NCI-H1436 treated with DMSO at 0.1 percent for 48 hours (cell line): ENCODE data around the gene VSTM2L.

Experiments used
- DNase-seq: peaks from one replicate; lab custom pipeline; 2025; lab: John Stamatoyannopoulos, UW

VSTM2L gene

DNA sequence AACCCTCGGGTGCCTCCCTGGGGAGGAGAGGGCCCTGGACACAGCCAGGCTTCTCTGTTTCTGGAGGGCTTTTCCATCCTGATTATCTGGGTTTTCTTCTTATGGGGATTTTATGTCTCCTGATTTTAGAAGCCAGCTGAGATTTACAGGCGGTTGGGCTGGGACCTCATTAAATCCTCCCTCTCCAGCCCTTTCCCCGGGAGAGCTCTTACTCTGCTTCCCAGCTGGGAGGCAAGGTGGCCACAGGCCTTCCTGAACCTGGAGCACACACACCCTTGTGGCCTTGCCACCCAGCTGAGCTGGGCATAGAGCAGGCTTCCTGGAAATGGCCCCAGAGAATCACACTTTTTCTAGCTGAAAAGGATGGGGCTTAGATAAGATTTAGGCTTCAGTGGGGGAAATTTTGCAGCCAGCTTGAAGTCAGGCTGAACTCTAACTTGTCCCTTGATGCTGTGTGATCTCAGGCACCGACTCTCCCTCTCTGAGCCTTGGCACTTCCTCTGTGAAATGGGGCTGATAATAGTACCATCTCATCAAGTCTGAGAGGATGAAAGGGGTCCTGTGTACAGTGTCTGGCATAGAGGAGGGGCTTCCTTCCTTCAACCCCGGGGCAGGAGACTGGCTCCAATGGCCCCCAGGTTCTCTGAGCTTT, 16.6 kb downstream of the VSTM2L start:
- no peak for DNase-seq

DNA sequence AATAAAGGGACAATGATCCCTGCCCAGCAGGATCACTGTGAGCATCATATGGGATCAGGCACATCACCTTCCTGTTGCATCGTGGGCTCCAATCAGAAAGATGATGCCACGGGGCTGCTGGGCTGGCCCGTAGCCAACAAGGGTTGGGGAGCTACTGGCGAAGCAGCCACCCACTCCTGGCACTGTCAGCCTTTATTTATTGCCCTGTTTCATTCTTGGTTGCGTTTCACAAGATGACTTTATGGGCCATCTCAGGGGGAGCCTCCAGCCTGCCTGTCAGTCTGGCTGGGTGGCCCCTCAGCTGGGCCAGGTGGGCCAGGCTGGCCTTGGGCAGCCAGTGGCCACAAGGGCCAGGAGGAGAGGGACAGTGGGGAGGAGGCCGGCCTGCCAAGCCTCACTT, 17.3 kb downstream of the VSTM2L start:
- DNase-seq = no peak

DNA sequence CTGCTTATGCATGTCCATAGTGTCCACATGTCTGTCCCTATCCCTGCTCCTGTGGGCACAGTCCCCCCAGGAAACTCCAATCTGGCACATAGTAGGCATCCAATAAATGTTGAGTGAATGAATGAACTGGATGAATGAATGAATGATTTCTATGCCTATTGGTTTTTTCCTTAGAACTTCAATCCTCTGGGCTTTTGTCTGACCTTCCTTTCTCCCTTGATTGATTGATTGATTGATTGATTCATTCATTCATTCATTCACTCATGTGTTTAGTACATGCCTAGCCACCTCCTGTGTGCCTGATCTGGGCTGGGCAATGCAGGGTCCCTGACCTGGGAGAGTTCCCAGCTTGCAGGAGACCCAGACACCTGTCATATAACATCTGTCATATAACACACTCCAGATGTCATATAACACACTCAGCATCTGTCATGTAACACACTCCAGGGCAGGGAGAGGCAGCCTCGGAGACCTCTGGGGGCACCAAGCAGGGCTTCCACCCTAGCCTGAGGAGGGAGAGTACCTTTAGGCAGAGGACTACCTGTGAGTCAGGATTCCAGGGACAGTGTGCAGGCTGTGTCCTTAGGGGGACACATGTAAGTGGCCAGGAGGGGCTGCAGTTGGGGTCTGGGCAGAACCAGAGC, 17.9 kb downstream of the VSTM2L start:
- DNase-seq = no peak

DNA sequence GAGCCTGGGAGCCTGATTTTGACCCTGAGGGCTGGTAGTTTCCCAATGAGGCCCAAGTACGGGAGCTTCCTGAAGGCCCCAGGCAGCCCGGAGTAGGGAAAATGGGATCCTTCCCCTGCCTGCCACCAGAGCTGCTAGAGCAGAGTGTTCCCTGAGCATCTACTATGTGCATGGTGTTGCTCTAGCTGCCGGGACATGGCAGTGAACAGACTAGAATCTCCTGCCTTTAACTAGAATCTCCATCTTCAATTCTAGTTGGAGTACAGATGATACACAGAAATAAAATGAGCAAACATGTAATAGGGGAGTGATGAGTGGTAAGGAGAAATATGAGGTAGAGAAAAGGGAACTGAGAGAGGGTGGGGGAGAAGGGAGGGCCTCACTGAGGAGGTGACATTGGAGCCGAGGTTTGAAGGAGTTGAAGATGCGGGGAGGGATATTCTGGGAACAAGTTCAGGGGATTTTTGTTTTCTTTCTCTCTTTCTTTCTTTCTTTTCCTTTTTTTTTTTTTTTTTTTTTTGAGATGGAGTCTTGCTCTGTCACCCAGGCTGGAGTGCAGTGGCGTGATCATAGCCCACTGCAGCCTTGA, 18.5 kb downstream of the VSTM2L start:
- DNase-seq = no peak

DNA sequence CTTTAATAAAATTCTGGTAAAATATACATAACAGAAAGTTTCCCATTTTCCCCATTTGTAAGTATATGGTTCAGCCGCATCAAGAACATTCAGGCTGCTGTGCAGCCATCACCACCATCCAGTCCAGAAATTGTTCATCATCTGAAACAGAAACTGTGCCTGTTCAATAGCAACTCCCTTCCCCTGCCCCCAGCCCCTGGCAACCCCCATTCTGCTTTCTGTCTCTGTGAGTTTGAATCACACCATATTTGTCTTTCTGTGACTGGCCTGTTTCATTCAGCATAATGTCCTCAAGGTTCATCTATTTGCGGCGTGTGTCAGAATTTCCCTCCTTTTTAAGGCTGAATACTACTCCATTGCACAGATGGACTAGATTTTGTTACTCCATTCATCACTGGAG, 19.1 kb downstream of the VSTM2L start:
- no peak for DNase-seq

DNA sequence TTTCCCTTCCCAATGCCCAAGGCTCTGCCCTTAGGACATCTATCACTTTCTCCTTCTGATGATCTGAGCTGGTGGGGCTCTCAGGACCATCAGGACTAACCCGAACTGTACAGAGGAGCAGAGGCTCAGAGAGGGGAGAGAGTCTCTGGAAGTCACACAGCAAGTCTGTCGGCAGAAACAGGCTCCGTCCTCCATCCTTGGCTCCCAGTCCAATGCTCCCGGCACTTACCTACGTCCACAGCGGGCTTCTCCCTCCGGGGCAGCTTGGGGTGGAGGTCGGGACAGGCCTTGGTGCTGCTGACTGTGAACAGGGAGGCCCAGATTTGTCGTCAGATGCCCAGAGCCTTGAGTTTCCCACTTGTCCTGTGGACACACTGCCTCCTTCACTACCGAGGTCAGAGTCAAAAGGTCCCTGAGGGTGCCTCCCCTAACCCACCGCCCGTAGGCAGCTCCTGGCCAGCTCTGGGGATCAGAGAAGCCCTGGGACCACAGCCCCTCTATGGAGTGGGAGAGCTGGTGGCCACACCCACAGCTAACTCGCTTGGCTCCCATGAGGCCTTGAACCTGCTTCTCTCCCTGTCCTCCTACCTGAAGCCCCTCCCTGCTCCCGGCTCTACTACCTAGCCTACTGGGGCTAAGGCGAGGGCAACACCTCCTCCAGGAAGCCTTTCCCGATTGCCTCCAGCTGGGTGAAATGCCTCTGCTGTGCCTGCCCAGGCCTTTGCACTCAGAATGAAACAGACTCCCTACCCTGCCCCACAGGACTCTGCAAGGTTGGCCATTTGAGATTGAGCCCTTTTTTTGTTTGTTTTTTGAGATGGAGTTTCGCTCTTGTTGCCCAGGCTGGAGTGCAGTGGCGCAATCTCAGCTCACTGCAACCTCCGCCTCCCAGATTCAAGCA, 22.6 kb downstream of the VSTM2L start:
- DNase-seq = no peak

DNA sequence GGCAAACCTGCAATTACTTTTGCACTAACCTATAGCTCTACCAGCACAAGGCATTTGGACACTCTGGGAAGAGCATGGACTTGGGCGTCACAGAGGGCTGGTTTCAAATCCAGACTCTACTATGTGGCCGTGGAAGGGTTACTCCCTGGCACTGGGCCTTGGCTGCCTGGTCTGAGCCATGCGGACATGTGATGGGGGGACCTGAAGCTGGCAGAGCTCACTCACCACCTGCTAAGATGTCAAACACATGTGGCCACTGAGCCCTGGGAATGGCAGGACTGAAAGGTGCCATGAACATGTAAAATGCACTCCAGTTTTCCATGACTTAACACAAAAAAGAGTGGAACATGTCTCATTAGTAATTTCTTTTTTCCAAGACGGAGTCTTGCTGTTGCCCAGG, 23.7 kb downstream of the VSTM2L start:
- no peak for DNase-seq

DNA sequence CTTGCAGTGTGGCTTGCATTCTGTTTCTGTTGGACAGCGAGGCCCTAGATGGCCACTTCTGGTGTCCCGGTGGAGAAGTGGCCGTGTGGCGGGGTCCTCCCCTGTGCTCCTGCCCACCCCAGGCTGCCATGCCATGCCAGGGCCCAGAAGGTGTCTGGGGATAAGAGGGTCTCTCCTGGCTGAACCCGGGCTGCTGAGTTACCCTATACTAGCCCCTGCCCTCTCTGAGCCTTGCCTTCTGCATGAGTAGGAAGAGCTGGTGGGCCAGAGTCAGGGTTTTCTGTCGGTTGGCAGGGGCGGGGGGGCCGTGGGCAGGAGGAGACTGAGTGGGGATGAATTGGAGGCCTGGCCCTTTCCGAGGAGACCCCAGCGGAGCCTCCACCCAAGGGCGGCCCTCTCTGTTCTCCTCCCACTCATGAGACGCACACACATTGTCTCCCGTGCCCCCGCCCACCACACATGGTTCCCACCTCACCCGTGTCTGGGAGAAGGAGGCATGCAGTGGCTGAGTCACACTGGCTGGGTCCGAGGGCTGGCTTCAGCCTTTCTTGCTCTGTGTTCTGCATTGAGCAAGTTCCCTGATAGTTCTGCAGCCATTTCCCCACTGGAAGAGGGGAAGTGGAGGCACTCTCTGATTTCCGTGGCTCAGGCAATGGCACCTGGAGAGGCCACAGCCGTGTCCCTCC, 24.6 kb downstream of the VSTM2L start:
- no peak for DNase-seq

DNA sequence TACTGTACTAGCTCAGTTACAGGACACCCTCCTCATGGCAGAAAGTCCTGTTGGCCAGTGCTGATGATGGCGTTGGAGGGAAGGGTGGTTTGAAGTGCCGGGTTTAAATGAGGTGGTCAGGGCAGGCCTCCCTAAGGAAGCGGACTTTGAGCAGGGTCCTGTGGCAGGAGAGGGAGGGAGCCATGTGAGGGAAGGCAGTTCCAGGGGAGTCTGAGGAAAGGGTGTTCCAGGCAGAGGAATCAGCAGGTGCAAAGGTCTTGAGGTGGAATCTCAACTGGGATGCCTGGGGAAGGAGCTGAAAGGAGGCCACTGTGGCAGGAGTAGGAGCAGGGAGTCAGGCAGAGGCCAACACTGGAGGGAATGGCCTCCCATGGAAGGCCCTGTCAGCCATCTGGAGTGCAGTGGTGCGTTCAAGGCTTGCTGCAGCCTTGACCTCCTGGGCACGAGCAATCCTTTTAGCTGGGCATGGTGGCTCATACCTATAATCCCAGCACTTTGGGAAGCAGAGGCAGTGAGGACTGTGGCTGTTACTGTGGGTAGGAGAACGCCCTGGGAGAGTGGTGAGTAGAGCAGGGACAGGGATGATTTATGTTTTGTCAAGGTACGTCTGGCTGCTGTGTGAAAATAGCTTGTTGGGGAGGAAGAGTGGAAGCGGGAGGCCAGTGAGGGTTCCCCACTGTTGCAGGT, 26.2 kb downstream of the VSTM2L start:
- DNase-seq = no peak

DNA sequence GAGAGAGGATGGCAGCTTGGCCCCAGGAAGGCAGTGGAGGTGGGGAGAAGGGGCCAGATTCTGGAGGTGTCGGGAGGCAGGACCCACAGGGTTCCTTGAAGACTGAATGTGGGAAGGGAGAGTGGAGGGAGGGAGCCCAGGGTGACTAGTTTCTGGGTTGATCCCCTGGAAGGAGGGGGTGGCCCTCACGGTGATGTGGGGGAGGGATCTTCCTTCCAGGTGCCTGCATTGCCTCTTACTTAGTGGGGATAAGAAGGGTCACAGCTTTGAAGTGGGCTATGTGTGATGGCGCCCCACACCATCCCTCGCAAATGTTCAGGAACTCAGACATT, 26.7 kb downstream of the VSTM2L start:
- no peak for DNase-seq

DNA sequence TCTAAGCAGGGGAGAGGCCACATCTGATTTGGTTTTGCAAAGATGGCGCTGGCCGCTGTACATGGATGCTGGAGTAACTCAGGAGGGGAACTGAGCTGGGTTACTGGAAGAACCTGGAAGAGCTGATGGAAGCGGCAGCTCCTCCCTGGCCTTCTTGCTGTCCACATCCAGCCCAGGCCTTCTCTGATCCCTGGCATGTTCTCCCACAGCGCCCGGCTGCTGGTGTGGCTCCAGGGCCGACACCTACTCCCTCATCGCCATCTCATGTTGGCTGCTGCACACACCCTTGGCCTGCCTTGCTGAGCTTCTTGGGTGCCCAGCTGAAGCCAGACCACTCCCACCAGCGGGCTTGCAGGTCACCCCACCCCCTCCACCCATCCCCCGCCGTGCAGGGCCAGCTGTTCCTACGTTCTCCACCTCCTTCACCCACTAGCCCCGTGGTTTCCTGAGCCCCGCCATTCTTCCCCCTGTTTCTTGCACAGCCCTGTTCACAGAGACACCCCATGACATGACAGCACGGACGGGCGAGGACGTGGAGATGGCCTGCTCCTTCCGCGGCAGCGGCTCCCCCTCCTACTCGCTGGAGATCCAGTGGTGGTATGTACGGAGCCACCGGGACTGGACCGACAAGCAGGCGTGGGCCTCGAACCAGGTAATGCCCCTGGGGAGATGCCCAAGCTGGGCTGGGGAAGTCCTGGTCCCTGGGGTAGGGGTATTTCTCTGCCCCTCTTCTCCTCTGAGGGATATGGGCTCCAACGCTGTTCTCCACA, 28.4 kb downstream of the VSTM2L start:
- DNase-seq = no peak

DNA sequence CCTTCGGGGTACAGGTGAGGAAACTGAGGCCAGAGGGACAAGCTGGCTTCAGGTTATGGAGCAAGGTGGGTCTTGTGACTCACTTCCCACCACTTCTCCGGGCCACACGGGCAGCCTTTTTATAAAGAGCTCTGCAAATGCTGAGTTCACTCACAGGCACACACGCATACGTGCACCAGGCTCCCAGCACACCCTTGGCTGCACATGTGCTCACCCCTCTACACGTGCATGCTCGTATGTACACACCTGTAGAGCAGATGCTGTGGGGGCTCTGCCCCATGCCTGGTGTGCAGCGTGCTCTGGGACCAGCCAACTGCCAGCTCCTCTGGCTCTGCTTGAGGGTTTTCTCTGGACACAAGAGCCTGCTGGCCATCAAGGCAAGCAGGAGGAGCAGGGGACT, 29.1 kb downstream of the VSTM2L start:
- no peak for DNase-seq

DNA sequence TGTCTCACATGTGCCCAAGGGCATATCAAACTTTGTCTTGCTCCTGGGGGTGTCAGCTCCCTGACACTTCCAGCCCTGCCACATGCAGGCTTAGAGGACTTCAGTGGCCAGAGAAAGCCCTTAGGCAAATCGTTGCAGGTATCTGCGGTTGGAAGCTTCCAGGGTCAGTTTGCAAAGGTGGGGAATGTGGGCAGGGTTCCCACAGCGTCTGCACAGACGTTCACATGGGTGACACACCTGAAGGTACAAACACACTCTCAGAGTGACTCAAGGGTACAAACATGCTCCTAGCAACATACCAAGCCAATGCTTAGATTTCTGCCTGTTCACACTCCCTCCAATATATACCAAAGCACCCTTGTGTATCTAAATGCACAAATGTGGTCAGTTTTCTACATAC, 30.0 kb downstream of the VSTM2L start:
- no peak for DNase-seq

DNA sequence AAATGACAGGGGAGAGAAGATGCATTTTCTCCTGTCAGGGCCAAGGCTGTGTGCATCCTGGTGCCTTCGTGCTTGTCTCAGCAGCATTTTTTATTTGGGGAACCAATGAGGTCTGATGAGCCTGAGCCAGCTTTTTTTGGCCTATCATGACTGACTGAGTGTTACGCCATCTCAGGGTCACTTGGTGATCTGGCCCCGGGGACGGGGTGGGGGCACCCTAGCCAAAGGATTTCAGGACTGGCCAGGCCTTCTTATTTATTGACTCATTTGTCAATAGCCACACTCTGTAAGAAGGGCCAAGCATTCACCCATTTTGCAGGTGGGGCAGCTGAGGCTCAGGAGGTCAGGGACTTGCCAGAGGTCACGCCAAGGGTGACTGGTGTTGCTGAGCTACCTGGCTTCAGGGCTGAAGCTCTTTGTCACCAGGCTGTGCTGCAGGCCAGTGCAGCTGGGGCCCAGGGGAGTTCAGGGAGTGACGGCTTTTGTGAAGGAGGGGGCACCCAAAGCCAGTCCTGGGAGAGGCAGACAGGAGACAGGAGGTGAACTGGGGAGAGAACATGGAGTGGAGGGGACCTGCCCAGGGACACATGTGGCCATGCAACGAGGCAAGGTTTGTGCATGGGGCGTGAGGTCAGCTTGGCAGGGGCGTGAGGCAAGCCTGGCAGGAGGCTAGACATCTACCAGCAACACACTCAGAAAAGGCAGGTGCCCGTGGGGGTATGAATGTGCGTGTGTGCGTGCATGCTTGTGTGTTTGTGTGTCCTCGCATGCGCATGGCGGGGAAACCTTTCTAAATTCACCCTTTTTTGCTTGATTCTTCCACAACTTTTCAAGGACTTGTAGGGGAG, 31.1 kb downstream of the VSTM2L start:
- no peak for DNase-seq

DNA sequence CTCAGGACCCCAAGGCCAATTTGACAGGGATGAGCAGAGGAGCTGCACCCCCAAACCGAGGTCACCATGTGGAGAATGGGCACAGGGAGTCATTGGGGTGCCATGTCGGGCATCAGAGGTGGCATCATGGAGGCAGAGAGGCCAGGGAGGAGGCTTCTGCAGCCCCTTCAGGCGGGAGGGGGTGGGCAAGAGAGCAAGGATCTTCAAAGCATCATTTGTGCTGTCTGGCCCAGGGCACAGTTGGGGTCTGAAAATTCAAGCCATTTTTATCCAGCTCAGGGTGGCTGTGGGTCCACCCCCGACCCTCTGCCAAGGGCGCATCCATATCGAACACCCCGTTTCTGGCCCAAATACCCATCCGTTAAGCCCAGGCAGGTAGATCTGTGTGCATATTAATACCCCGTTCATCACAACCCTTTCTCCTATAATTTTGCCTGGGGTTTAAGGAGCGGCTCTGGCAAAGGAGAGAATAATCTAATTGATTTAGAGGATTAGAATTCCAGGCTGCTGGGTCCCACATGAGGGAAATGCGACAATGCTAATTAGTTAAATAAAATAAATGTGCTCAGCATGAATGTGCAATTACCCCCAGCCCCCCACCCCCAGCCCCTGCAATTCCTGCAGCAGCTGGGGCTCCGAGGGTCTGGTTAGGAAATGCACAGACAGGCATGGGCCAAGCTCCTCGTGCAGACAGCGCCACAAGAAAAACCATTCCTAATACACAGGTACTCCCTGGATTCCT, 31.9 kb downstream of the VSTM2L start:
- DNase-seq = no peak

DNA sequence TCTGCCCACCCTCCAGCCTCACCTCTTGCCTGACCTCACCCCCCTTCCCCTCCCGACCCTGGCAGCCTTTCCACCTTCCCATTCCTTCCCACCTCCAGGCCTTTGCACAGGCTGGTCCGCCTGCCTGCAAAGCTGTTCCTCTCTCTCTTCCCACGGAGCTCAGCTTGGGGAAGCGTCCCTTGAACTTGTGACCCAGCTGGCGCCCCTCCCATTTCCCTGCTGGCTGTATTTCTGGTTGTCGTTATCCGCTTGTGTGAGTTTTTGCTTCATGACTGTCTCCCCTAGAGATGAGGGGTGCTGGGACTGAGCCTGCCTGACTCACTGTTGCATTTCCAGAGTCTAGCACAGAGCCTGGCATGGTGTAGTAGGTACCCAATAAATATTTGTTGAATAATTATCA, 32.5 kb downstream of the VSTM2L start:
- DNase-seq = no peak

DNA sequence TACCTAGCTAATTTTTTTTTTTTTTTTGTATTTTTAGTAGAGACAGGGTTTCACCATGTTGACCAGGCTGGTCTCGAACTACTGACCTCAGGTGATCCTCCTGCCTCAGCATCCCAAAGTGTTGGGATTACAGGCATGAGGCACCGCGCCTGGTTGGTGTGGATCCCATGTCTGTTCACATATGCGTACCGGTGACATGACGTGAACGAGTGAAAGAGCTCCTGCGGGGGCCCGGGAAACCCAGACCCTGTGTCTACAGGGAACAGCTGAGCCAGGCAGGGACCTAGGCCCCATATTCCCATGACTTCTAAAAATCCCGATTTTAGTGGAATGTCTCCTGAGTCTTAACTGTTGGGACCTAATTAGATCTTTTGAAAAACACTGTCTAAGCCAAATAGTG, 33.1 kb downstream of the VSTM2L start:
- DNase-seq = no peak

DNA sequence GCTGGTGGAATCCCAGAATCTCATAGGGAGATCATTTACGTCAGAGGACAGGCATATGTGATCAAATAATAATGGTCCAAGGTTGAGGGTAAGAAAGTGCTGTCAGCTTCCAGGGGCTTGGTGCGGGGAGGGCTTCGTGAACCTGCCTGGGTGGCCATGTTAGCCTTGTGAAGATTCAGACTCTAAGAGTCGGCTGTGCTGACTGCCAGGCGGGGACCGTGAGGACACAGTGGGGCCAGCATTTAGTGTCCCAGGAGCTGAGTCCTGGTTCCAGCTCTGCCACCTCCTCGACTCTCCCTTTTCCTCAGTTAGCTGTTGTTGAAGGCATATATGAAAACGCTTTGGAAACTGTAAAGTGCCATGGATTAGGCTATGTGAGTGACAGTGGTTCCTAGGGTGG, 33.5 kb downstream of the VSTM2L start:
- DNase-seq = no peak

DNA sequence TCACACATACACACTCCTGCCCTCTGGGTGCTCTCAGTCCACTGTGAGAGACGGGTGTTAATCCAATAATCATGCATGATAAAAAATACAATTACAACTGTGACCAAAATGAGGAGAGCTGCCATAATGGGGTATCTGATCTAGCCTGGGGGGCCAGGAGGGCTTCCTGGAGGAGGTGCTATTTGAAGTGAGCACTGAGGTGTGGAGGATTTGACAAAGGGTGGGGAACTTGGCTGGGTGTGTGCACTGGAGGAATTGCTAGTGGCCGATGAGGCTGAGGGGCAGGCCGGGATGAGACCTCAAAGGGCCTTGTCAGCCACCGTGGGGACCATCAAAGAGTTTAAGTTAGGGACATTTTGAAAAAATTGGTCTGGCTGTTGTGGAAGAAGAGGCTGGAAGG, 34.8 kb downstream of the VSTM2L start:
- no peak for DNase-seq
